ENCODE measurements around the gene ERBIN.
"Not testable (repeated sequence)": the region's sequence is repeated elsewhere in the genome, so short reads cannot be mapped to it uniquely, and the experiment has no call there.

The ERBIN gene

DNA sequence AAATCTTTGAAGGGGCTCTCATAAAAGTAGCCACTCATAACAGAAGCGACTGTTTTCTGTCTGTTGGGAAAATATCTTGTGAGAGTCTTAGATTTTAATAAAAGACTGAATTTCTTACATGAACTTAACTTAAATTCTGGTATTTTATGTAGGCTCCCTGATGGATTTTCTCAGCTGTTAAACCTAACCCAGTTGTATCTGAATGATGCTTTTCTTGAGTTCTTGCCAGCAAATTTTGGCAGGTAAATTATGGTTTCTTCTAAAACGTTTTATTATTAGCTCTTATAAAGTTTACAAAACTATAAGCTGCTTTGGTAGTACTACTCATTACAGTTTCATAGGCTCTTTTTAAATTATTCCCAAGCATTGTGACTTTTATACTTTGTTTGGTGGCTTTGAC, 87.0 kb downstream of the ERBIN start:
- DNase-seq, result no peak

DNA sequence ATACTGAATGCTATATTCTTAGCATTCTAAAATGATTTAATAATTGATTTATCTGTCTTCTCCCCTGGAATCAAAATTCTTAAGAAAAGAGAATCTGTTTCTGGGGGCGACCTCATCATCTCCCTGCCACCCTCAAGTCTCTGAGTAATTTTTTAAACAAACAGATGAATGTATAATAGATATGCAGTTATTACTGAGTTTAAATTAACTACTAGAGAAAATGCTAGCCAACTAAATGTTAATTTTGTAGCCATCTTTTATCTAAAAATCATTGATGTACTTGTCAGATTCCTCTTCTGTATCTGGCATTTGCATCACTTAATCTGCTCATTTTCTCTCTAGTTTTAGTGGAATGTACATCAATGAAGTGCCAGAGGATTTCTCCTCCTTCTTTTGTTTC, 87.5 kb downstream of the ERBIN start:
- no peak for DNase-seq

DNA sequence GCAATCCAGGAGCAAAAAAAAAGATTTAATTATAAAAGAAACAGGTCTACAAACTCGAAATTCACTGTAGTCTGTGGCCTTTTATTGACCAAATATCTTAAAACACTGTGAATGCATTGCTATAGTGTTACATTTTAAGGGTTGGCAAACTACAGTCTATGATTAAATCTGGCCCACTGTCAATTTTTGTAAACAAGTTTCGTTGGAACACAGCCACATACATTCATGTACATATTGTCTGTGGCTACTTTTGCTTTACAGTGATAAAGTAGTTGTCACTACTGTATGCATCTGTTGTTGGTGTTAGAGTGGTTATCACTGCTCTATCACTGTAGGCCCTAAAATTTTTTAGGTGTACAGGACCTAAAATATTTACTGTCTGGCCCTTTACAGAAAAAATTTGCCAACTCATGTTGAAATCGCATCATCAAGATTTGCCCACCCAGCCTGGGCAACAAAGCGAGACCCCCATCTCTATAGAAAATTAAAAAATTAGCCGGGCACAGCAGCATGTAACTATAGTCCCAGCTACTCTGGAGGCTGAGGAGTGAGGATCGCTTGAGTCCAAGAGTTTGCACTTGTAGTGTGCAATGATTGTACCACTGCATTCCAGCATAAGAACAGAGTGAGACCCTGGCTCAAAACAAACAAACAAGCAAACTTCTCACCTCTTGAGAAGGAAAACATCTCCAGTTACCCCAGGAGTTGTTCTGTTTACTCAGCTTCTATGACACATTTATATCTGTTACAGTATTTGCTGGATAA, 89.0 kb downstream of the ERBIN start:
- DNase-seq, result no peak

DNA sequence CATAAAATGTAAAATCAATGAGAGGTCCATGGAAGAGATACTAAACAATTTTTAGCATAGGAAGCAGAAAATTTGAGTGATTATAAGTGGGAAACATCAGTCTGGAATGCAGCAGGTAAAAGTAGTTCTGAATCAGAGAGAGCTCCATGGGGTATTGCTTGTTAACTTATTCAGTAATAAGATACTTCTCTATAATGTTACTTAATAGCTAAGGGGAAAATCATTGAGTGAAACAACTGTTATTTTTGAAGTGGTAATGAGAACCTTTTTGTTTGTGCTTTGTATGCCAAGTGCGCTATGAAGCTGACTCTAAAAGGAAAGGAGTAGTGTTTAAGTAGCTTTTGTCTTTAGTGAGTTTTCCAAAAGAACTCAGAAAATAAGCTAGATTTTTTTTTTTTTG, 95.2 kb downstream of the ERBIN start:
- DNase-seq, result no peak

DNA sequence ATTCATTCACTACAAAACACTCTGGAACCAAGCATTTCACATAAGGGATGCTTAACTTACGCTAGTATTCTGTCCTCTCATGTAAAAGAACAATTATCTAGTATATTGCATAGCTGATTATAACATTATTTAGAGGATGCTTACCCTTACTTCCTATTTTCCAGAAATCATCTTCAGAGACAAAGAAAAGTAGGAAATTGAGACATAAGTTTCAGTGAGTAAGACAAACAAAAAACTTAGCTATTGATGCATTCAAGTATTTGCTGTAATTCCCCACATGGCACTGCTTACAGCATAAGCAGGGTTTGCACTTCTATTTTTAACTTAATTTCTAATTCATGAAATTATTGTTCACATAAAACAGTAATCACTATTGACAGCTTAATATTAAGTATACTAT, 112.9 kb downstream of the ERBIN start:
- no peak for DNase-seq

DNA sequence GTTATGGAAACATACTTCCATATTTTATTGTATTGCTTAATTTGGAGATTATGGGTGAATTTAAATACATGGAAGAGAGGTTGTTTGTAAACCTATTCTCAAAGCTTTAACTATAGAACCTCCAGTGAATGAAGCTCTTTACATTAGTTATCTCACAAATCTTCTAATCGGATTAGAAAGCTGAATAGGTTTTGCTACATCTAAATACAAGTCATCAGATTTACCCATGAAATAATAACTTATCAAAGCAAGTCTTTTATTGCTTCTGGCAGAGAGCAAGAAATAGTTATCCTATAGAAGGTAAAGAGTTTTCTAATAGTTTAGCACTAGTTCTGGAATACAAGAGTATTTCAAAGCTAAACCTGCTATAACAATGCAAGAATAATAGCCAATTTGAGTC, 113.3 kb downstream of the ERBIN start:
- DNase-seq, result no peak

DNA sequence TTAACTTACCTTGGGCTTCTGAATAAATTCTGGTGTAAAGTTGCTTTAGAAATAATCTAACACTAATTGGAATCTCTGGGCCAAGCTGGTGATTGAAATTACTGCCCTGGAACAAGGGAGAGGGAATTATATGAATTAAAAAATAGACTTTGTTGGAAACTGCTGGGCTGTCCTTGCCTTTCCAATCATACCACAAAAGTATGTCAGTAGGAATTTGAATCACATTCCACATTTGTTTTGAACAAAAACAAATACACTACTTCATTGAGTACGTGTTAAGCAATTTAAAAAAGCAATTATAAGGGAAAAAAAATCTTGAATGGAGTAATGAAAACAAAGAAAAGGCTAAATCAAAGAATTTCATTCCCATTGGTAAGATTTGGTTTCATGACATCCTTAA, 115.3 kb downstream of the ERBIN start:
- DNase-seq, result no peak

DNA sequence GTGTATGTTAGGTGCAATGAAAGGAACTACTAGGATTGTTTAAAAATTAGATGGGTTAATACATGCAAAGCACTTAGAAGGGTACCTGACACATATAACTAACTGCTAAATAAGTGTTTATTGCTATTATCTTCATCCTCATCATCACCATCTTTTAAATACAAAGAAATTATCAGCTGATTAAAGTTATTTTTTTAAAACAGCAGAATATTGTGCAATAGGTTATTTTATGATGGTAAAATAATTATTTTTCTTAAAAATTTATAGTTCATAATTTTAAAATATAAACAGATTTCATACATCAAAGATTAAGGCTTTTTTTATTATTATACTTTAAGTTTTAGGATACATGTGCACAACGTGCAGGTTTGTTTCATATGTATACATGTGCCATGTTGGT, 130.9 kb downstream of the ERBIN start:
- no peak for DNase-seq

DNA sequence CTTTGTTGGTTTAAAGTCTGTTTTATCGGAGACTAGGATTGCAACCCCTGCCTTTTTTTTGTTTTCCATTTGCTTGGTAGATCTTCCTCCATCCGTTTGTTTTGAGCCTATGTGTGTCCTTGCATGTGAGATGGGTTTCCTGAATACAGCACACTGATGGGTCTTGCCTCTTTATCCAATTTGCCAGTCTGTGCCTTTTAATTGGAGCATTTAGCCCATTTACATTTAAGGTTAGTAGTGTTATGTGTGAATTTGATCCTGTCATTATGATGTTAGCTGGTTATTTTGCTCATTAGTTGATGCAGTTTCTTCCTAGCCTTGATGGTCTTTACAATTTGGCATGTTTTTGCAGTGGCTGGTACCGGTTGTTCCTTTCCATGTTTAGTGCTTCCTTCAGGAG, 134.9 kb downstream of the ERBIN start:
- DNase-seq, result not testable (repeated sequence)

DNA sequence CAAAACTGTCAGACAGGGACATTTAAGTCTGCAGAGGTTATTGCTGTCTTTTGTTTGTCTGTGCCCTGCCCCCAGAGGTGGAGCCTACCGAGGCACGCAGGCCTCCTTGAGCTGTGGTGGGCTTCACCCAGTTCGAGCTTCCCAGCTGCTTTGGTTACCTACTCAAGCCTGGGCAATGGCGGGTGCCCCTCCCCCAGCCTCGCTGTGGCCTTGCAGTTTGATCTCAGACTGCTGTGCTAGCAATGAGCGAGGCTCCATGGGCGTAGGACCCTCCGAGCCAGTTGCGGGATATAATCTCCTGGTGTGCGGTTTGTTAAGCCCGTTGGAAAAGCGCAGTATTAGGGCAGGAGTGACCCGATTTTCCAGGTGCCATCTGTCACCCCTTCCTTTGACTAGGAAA, 136.7 kb downstream of the ERBIN start:
- not testable (repeated sequence) for DNase-seq

DNA sequence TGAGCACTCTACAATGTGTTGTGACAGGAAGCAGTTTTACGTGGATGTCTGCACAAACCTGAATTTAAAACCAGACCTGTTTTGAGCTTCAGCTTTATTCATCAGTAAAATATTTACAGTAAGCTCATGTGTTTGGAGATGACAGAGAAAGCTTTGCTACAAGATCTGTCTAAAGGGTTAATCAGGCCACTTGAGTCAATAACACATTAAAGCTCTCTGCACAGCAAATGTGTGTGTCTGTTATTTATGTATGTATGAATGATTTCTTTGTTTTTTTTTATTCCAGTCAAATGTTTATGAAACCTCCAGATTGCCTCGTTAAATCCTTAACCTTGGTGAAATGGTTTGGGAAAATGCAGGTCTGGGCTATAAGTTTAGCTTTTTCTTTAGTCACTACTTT, 140.5 kb downstream of the ERBIN start:
- DNase-seq, result no peak

DNA sequence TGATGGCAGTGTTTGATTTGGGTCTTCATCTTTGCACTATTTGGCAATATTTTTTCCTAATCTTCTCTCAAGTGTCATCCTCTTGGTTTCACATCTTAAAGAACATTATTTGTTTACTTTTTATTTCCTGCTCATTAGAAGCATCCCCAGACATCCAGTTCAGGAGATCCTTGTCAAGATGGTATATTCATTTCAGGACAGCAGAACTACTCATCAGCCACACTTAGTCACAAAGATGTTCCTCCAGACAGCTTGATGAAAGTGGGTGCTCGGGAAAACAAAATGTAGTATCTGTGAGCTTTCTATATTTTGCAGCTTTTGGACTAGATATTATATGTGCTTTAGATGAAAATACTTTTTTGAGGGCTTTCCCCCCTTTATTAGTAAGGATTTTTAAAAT, 145.7 kb downstream of the ERBIN start:
- DNase-seq, result no peak

DNA sequence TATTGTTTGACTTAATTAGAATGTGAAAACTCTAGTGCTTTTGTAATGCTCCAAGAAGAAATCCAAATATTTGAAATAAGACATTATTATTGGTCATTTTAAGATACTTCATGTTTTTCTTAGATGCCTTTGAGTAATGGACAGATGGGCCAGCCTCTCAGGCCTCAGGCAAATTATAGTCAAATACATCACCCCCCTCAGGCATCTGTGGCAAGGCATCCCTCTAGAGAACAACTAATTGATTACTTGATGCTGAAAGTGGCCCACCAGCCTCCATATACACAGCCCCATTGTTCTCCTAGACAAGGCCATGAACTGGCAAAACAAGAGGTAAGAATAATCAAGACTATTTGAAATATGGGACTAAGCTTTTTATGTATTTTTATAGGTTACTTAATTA, 148.5 kb downstream of the ERBIN start:
- DNase-seq, result no peak

DNA sequence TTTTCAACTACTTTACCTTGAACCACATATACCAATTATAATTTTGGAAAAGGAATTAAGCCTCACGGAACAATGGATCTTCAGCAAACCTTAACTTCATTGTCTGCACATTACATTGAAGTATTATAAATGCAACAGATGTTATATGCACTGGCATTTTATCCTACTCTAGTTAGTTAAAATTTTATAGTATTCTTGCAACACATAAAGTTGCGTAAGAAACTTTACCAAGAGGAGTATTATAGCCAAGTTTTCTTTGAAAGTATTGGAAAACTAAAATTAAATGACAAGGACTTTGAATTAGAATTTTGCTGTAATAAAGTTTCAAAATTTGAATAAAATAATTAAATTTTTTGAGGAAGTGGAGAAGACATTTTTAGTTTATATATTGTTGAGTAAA, 154.3 kb downstream of the ERBIN start:
- DNase-seq, result no peak

DNA sequence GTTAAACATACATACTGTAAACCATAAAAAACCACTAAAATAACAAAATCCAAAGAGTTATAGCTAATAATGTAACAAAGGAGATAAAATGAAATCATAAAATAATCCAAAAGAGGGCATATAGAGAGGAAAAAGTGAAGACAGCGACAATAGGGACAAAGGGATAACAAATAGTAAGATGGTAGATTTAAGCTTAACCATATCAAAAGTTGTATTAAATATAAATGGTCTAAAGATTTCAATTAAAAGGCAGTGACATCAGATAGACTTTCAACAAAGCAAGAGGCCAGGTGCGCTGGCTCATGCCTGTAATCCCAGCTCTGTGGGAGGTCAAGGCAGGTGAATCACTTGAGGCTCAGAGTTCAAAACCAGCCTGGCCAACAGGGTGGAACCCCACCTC, 163.0 kb downstream of the ERBIN start:
- DNase-seq, result no peak

DNA sequence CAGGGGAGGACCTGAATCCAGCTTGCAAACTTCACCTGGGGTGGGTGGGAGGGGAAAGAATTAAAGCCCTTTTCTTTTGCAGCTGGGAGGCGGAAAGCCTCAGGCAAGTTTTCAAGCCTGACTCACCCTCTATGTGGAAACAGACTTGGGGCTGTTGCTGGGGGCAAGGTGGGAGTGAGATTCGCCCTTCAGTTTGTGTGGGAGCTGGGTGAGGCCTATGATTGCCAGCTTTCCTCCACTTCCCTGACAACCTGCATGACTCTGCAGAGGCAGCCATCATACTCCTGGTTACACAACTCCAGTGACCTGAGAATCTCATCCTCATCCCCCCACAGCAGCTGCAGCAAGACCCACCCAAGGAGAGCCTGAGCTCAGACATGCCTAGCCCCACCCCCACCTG, 174.5 kb downstream of the ERBIN start:
- no peak for DNase-seq

DNA sequence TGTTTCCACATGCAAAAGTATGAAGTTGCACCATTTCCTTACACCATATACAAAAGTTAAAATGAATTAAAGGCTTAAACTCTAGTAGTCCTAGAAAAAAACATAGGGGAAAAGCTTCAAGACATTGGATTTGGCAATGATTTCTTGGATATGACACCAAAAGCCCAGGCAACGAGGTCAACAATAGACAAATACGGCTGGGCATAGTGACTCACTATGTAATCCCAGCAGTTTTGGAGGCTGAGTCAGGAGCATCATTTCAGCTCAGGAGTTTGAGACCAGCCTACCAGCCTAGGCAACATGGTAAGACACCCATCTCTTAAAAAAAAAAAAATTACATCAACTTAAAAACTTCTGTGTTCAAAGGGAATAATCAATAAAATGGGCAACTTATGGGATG, 186.8 kb downstream of the ERBIN start:
- DNase-seq, result no peak

DNA sequence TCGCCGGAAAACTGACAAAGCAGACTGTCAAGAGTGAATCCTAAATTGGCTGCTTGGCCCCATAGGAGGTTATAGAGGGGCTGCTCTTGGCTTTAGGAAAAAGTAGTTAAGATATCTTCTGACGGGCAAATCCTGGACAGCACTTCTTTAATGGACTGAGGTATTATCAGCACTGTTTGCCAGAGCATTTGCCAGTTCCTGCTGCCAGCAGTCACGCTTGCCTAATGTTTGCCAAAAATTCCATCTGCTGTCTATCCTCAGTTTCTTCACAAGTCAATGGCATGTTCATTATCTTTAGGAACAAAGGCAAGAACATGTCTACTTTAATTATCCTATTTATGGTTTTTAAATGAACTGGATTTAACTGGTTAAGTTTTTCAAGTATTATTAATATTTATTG, 191.9 kb downstream of the ERBIN start:
- no peak for DNase-seq

DNA sequence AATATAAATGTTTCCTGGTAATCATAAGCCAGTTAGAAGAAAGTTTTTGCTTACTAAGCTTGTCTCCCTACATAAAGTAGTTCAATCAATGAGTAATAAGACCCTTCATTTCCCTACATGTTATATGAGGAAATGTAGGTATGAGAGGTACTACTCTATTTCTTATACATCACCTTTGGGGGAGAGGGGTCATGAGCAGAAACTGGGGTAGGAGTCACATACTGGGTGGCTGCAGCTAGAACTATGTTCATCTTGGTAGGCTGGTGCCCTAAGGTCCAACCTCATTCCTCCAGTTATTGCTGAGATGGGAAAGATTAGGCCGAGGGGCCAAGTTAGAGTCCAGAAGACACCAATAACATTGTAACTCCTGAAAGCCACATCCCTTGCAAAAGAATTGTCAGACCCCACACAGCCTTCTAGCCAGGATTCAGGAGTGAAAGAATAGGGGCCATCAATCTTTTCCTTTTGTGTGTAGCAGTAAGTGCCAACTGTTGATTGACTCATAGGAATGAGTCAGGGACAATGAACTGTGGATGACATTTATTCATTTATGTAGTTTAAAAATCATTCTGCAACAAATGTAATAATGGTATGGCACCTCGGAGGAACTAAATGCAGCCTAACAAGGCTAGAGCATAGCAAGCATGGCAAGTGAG, 196.1 kb downstream of the ERBIN start:
- no peak for DNase-seq

DNA sequence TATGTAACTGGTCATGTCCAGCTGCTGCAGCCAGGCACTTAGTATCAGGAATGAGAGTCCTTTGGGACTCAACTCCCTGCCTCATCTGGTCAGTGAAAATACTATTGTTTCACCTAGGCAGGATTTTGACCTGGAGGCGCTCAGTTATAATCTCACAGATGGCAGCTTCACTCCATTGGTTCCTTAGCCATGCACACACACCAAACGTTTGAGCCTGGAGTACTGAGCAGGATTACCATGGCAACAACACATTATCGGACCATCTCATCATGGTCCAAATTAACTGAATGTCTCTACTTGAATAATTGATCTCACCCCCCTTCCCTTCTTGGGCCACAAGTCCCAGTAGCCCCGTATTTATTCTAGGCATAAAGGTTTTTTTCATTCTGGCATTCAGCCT, 202.8 kb downstream of the ERBIN start:
- DNase-seq, result no peak

DNA sequence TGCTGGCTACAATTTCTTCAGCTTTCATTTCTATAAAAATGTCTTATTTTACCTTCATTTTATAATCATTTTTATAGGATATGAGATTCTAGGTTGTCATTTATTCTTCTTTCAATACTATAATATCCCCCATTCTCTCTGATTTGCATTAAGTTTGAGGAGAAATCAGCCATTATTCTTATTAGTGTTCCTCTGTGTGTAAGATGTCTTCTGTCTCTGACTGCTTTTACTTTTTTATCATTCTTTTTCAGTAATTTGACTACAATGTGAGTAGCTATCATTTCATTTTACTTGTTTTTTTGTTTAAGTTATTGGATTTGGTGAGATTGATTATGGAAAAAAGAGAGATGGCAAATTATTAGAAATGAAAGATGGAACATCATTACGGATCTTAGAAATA, 204.1 kb downstream of the ERBIN start:
- no peak for DNase-seq

Data from OCI-M1 (cell line).